ENCODE measurements around the gene ZC2HC1C.

DNA sequence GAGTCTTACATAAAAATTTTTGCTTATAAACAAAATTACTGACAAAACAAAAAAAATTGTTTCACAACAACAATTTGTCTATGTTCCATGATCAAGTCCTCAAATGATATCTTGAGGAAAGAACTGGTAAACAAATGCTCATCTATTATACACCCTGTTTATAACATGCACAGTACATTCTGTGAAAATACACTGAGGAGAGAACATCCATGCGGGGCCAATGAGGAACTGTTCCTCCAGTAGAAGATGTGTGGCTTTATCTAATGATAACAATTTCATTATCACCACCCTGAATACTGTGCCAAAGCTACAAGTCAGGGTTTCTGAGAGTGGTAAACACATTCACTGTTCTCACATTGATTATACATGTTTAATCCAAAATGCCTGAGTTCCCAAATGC is 28.9 kb upstream of the ZC2HC1C start:
- TF ChIP-seq, protein P1, sequence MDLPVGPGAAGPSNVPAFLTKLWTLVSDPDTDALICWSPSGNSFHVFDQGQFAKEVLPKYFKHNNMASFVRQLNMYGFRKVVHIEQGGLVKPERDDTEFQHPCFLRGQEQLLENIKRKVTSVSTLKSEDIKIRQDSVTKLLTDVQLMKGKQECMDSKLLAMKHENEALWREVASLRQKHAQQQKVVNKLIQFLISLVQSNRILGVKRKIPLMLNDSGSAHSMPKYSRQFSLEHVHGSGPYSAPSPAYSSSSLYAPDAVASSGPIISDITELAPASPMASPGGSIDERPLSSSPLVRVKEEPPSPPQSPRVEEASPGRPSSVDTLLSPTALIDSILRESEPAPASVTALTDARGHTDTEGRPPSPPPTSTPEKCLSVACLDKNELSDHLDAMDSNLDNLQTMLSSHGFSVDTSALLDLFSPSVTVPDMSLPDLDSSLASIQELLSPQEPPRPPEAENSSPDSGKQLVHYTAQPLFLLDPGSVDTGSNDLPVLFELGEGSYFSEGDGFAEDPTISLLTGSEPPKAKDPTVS (IDR thresholded peaks at IDR 0.05; ENCODE audit: low read depth, low read length): no peak
- TF ChIP-seq, protein P2, sequence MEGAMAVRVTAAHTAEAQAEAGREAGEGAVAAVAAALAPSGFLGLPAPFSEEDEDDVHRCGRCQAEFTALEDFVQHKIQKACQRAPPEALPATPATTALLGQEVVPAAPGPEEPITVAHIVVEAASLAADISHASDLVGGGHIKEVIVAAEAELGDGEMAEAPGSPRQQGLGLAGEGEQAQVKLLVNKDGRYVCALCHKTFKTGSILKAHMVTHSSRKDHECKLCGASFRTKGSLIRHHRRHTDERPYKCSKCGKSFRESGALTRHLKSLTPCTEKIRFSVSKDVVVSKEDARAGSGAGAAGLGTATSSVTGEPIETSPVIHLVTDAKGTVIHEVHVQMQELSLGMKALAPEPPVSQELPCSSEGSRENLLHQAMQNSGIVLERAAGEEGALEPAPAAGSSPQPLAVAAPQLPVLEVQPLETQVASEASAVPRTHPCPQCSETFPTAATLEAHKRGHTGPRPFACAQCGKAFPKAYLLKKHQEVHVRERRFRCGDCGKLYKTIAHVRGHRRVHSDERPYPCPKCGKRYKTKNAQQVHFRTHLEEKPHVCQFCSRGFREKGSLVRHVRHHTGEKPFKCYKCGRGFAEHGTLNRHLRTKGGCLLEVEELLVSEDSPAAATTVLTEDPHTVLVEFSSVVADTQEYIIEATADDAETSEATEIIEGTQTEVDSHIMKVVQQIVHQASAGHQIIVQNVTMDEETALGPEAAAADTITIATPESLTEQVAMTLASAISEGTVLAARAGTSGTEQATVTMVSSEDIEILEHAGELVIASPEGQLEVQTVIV (IDR thresholded peaks at IDR 0.05; ENCODE audit: borderline replicate concordance, partially characterized antibody): no peak
- TF ChIP-seq POLR2AphosphoS5 (IDR thresholded peaks at IDR 0.05; ENCODE audit: low read length): no peak
- TF ChIP-seq, protein P3, sequence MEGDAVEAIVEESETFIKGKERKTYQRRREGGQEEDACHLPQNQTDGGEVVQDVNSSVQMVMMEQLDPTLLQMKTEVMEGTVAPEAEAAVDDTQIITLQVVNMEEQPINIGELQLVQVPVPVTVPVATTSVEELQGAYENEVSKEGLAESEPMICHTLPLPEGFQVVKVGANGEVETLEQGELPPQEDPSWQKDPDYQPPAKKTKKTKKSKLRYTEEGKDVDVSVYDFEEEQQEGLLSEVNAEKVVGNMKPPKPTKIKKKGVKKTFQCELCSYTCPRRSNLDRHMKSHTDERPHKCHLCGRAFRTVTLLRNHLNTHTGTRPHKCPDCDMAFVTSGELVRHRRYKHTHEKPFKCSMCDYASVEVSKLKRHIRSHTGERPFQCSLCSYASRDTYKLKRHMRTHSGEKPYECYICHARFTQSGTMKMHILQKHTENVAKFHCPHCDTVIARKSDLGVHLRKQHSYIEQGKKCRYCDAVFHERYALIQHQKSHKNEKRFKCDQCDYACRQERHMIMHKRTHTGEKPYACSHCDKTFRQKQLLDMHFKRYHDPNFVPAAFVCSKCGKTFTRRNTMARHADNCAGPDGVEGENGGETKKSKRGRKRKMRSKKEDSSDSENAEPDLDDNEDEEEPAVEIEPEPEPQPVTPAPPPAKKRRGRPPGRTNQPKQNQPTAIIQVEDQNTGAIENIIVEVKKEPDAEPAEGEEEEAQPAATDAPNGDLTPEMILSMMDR (IDR thresholded peaks at IDR 0.05 in 2 of 3, conservative IDR thresholded peaks at IDR 0.05 in 1 of 3; ENCODE audit: control insufficient read depth in 2 of 3, extremely low read depth in 1 of 3, insufficient read depth in 1 of 3, low read depth in 3 of 3, low read length in 3 of 3): no peak

Data from GM12878 (cell line).